D721Med (cell line): ENCODE results near the gene PLA2G6.
"Not testable (repeated sequence)": the region's sequence is repeated elsewhere in the genome, so short reads cannot be mapped to it uniquely, and the experiment has no call there.

Experiments
- DNase-seq: peaks from one replicate; pipeline ENCODE4 v3.0.0; 2011; ENCODE audit warnings: low spot score; ENCODE audit not compliant: insufficient read length
- FAIRE-seq: peaks from 2 replicates; lab custom pipeline; 2011; peaks lifted over from hg19 to GRCh38; lab: Jason Lieb, UNC
- TF ChIP-seq, protein P1 (sequence below): IDR thresholded peaks from 2 replicates; pipeline ENCODE4 v1.5.1; 2012; ENCODE audit warnings: mild to moderate bottlenecking, control low read depth; ENCODE audit not compliant: insufficient read depth; ENCODE audit errors: missing control alignments

Gene PLA2G6

DNA sequence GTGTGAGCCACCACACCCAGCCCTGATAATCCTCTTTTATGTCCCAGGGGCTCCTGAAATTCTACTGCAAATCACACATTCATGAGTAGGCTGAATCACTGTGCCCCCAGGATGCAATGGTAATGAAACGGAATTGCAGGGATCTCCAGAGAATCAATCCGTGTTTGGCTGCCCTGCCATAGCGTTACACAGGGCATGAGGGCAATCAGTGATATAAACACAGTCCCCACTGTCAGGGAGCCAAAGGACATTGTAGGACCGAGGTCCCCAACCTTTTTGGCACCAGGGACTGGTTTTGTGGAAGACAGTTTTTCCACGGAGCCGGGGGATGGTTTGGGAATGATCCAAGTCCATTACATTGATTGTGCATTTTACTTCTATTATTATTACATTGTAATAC, 9.0 kb upstream of the PLA2G6 start:
- no peak for FAIRE-seq
- TF ChIP-seq, protein P1, sequence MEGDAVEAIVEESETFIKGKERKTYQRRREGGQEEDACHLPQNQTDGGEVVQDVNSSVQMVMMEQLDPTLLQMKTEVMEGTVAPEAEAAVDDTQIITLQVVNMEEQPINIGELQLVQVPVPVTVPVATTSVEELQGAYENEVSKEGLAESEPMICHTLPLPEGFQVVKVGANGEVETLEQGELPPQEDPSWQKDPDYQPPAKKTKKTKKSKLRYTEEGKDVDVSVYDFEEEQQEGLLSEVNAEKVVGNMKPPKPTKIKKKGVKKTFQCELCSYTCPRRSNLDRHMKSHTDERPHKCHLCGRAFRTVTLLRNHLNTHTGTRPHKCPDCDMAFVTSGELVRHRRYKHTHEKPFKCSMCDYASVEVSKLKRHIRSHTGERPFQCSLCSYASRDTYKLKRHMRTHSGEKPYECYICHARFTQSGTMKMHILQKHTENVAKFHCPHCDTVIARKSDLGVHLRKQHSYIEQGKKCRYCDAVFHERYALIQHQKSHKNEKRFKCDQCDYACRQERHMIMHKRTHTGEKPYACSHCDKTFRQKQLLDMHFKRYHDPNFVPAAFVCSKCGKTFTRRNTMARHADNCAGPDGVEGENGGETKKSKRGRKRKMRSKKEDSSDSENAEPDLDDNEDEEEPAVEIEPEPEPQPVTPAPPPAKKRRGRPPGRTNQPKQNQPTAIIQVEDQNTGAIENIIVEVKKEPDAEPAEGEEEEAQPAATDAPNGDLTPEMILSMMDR: no peak
- DNase-seq: no peak

DNA sequence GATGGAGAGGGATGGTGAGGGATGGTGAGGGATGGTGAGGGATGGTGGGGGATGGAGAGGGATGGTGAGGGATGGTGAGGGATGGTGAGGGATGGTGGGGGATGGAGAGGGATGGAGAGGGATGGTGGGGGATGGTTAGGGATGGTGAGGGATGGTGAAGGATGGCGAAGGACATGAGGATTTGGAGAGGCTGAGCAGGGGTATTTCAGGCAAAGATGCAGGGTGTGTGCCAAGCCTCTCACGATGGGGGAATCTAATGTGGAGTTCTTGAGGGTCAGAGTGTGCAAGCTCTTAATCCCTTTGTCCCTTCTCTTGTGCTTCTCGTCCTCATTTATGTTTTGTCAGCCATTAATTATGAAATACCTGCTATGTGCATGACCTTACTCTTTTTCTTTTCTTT, 7.5 kb upstream of the PLA2G6 start:
- FAIRE-seq (no peak), DNase-seq (no peak)
- TF ChIP-seq, protein P1: no peak

DNA sequence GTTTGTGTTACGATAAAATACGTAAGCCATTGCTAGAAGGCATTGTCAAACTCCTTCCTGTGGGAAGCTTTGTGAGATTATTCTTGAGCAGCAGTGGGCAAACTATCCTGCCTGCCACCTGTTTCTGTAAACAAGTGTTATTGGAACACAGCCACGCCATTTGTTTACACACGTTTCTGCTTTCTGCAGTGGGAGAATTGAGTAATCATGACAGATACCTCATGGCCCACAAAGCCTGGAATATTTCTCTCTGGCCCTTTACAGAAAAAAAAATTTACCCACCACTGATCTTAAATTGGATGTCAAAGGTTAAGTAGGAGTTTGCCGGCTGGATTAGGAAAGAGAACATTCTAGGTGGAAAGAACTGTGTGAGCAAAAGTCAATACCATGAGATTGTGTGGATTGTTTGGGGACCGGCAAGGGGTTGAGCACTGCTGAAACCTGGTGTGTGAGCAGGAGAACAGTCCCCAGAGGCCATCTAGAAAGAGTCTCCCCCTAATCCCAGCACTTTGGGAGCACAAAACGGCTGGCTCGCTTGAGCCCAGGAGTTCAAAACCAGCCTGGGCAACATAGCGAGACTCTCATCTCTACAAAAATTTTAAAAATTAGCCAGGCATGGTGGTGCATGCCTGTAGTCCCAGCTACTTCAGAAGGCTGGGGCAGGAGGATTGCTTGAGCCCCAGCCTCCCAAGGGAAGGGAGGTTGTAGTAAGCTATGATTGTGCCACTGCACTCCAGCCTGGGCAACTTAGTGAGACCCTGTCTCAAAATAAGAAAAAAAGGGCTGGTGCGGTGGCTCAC, 6.0 kb upstream of the PLA2G6 start:
- FAIRE-seq: no peak
- no peak for DNase-seq
- TF ChIP-seq, protein P1: no peak

DNA sequence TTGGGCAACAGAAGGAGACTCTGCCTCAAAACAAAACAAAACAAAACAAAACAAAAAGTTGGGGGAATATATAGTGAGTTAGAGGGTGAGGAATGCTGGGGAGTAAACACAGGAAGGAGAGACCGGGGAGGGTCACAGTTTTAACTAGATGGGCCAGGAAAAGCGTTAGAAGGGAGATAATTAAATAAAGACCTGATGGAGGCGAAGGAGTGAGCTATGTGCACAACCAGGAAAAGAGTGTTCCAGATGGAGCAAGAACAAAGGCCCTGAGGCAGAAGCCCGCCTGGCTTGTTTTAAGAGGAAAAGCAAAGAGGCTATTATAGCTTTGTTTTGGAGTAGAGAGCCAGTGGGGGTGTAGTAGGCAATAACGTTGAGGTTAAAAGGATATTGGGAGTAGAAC, 4.8 kb upstream of the PLA2G6 start:
- FAIRE-seq (no peak), DNase-seq (no peak)
- TF ChIP-seq, protein P1: no peak

DNA sequence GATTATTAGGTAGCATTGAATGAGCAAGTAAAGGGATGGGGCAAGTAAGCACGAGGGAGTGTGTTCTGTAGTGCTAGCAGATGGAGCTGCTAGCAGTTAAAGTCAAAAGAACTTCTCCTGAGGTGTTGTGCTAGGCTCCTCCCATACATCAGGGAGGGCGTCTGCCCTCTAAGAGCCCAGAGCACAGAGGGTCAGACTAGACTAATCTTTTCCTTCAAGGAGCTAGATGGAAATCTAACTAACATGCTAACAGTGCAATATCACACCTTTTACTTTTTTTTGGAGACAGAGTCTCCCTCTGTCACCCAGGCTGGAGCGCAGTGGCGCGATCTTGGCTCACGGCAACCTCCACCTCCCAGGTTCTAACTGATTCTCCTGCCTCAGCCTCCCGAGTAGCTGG, 3.2 kb upstream of the PLA2G6 start:
- TF ChIP-seq, protein P1: no peak
- DNase-seq (no peak), FAIRE-seq (no peak)

DNA sequence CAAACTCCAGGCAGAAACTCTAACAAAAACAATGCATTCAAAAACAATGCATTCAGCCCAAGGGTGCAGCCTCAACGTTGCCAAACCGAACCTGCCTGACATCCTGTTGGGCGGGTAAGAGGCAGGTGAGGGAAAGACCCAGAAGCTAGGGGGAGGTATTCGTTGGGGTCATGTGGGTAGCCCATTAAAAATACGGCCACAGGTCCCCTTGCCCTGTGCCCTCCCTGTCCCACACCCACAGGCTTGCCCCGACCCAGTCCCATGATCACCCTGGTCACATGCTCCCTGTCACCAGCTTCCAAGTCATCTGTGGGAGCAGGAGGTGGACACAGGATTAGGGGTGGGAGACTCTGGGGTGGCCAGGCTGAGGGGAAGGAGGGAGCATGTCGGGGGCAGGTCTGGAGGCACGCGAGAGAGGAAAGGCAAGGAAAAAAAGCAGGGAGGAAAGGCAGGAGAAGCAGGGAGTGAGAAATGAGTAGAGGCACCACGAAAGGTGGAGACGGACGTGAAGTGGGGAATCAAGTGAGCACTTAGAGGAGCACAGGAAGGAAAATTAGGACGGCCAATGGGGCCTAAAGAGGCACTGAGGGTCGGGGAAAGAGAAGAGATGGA, 683 bp downstream of the PLA2G6 start:
- no peak for DNase-seq
- TF ChIP-seq, protein P1: no peak
- FAIRE-seq: no peak

DNA sequence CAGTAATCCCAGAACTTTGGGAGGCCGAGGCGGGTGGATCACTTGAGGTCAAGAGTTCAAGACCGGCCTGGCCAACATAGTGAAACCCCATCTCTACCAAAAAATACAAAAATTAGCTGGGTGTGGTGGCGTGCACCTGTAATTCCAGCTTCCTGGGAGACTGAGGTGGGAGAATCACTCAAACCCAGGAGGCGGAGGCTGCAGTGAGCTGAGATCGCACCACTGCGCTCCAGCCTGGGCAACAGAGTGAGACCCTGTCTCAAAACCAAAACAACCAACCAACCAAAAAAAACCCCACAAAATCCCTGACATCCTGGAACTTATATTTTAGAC, 3.1 kb downstream of the PLA2G6 start:
- not testable (repeated sequence) for DNase-seq, FAIRE-seq
